Naive thymus-derived CD8-positive, alpha-beta T cell (primary cell): Measurements from ENCODE around the gene CYP4F11. TPM values are rescaled to one million over a fixed set of nuclear protein-coding genes. Genes with fewer than 3 reads are reported as not detected.
"Not testable (repeated sequence)": the region's sequence is repeated elsewhere in the genome, so short reads cannot be mapped to it uniquely, and the experiment has no call there.

ENCODE experiments used
- ATAC-seq, 2 donors: fragments of 150-1000 bp; cut with Tn5 transposase in 1 of 2; sonication (Bioruptor Pico), chemical (Tn5 transposase) in 1 of 2; 1 replicate in 1 of 2; 2 replicates in 1 of 2; pipeline ENCODE4 v1.10.0; 2021; ENCODE audit warnings: mild to moderate bottlenecking in 2 of 2, moderate library complexity in 2 of 2
- POLR2A ChIA-PET: fragments of 350-600 bp; sonication (Branson Sonifier 250); formaldehyde crosslinking; loops from one replicate; lab custom pipeline; 2021; ENCODE audit warnings: antibody characterized with exemption; lab: Charles Lee
- DNase-seq, 10 donors: peaks; one replicate each; pipeline versions ENCODE4 v3.0.0 to v3.0.0-alpha.2; 2020 to 2022
- H3K27ac Mint-ChIP-seq, 10 donors: one replicate each; pipeline ENCODE4 v1.8.0; 2020 to 2022; ENCODE audit warnings: mild to moderate bottlenecking in 10 of 10, mixed read lengths in 10 of 10, moderate library complexity in 4 of 10, inconsistent platforms in 1 of 10
- H3K27me3 Mint-ChIP-seq, 5 donors: one replicate each; pipeline ENCODE4 v1.8.0; 2021 to 2022; ENCODE audit warnings: mixed read lengths in 5 of 5
- H3K36me3 Mint-ChIP-seq, 3 donors: one replicate each; pipeline ENCODE4 v1.8.0; 2020 to 2022; ENCODE audit warnings: mixed read lengths in 3 of 3, mild to moderate bottlenecking in 2 of 3, inconsistent platforms in 1 of 3
- H3K4me1 Mint-ChIP-seq, 4 donors: one replicate each; pipeline ENCODE4 v1.8.0; 2021 to 2022; ENCODE audit warnings: mixed read lengths in 4 of 4
- H3K4me3 Mint-ChIP-seq, 10 donors: one replicate each; pipeline ENCODE4 v1.8.0; 2020 to 2022; ENCODE audit warnings: mild to moderate bottlenecking in 10 of 10, mixed read lengths in 10 of 10, moderate library complexity in 6 of 10, inconsistent platforms in 1 of 10
- H3K9me3 Mint-ChIP-seq, 9 donors: one replicate each; pipeline ENCODE4 v1.8.0; 2020 to 2022; ENCODE audit warnings: mixed read lengths in 9 of 9, mild to moderate bottlenecking in 3 of 9, inconsistent platforms in 1 of 9, moderate library complexity in 1 of 9
- polyA plus RNA-seq, 3 donors: library from polyadenylated mRNA; unstranded; fragments of 300-500 nt; fragmentation: Illumina TruSeq; gene quantifications; one replicate each; pipeline ENCODE4 v1.2.3, GENCODE V29; 2021
- total RNA-seq, 8 experiments: library from RNA in 2 of 8; stranded (reverse) in 2 of 8; gene quantifications; one replicate each; pipeline ENCODE4 v1.2.3 and lab custom pipeline; 2021 to 2026

CYP4F11 gene
- total RNA-seq: not detected
- polyA plus RNA-seq: not detected
- 0 to 0.25 (median 0) reads per million in 6 experiments for total RNA-seq (lab: John Stamatoyannopoulos, UW)

- Mint-ChIP-seq H3K36me3 (peaks cover 0 to 18% (median 4%) of the 10 kb centered on the region in 3 donors), H3K4me1 (peaks cover 0 to 3% (median under 1%) of the 10 kb centered on the region in 4 donors), H3K27me3 (peaks cover 4 to 43% (median 21%) of the 10 kb centered on the region in 5 donors), H3K4me3 (peak within 1 kb of the TSS in 2 of 10 donors; percentile 24 to 26), H3K9me3 (peaks cover 0 to 4% (median 0%) of the 10 kb centered on the region in 9 donors), H3K27ac (peak within 1 kb of the TSS in 1 of 10 donors; percentile 66)
- DNase-seq (no peak), ATAC-seq (no peak)
- POLR2A ChIA-PET: no interaction called here
Observed at GRCh38 chr19:15934332-15935078, at the start of gene CYP4F11. TSS of gene CYP4F11 (minus strand) at chr19:15934529. CDS start at chr19:15934408, 121 bp downstream.

- ATAC-seq (no peak), DNase-seq (no peak)
- H3K4me3 Mint-ChIP-seq: no peak overlapping the region
- H3K4me1 Mint-ChIP-seq: no peaks in the 10 kb centered on the region
- H3K27ac Mint-ChIP-seq: no peak overlapping the region
- H3K27me3 Mint-ChIP-seq: peaks cover 31 to 51% (median 34%) of the 10 kb centered on the region in 5 donors
- POLR2A ChIA-PET: no interaction called here
- peaks cover 0 to 38% (median 11%) of the 10 kb centered on the region in 9 donors for H3K9me3 Mint-ChIP-seq
- H3K36me3 Mint-ChIP-seq: peaks cover 0 to 12% (median 9%) of the 10 kb centered on the region in 3 donors
Observed at GRCh38 chr19:15979293-15979692, 45.0 kb upstream of the CYP4F11 start.

GRCh38 chr19:15977690-15978089 is 43.4 kb upstream of the CYP4F11 start:
- H3K27ac Mint-ChIP-seq: no peak overlapping the region
- H3K4me1 Mint-ChIP-seq: no peaks in the 10 kb centered on the region
- POLR2A ChIA-PET: no interaction called here
- peaks cover 0 to 31% (median 8%) of the 10 kb centered on the region in 9 donors for H3K9me3 Mint-ChIP-seq
- H3K27me3 Mint-ChIP-seq: peaks cover 29 to 49% (median 37%) of the 10 kb centered on the region in 5 donors
- peaks cover 0 to 6% (median 3%) of the 10 kb centered on the region in 3 donors for H3K36me3 Mint-ChIP-seq
- H3K4me3 Mint-ChIP-seq: no peak overlapping the region
- DNase-seq: no peak
- ATAC-seq: no peak

- peaks cover 0 to 5% (median 3%) of the 10 kb centered on the region in 3 donors for H3K36me3 Mint-ChIP-seq
- no peak overlapping the region for H3K27ac Mint-ChIP-seq
- no peak overlapping the region for H3K4me3 Mint-ChIP-seq
- H3K9me3 Mint-ChIP-seq: peaks cover 0 to 25% (median 6%) of the 10 kb centered on the region in 9 donors
- ATAC-seq (no peak), DNase-seq (no peak)
- H3K4me1 Mint-ChIP-seq: no peaks in the 10 kb centered on the region
- peaks cover 33 to 52% (median 42%) of the 10 kb centered on the region in 5 donors for H3K27me3 Mint-ChIP-seq
- POLR2A ChIA-PET: no interaction called here
Observed at GRCh38 chr19:15976836-15977689, 42.7 kb upstream of the CYP4F11 start.

- Mint-ChIP-seq H3K27ac (no peak overlapping the region), H3K27me3 (peaks cover 33 to 62% (median 47%) of the 10 kb centered on the region in 5 donors)
Observed at GRCh38 chr19:15974856-15975255, 40.5 kb upstream of the CYP4F11 start.

GRCh38 chr19:15972043-15972442 is 37.7 kb upstream of the CYP4F11 start:
- H3K4me3 Mint-ChIP-seq, H3K4me1 Mint-ChIP-seq, ATAC-seq, H3K36me3 Mint-ChIP-seq, POLR2A ChIA-PET, DNase-seq: not testable (repeated sequence)
- peak overlapping the region in 2 of 10 donors; percentile 20 to 38 for H3K27ac Mint-ChIP-seq
- H3K9me3 Mint-ChIP-seq: peaks cover 0 to 12% (median 0%) of the 10 kb centered on the region in 9 donors
- H3K27me3 Mint-ChIP-seq: peaks cover 22 to 45% (median 35%) of the 10 kb centered on the region in 5 donors

More at GRCh38 chr19:15974856-15975255, 40.5 kb upstream of the CYP4F11 start:
- DNase-seq (no peak), ATAC-seq (no peak)
- peaks cover 0 to 5% (median 2%) of the 10 kb centered on the region in 3 donors for H3K36me3 Mint-ChIP-seq
- no peaks in the 10 kb centered on the region for H3K4me1 Mint-ChIP-seq
- H3K9me3 Mint-ChIP-seq: peaks cover 0 to 12% (median 0%) of the 10 kb centered on the region in 9 donors
- POLR2A ChIA-PET: interaction anchor here (0.6 kb wide), 1 partner anchor 720 kb away, joined by 4 read pairs; no protein-coding TSS in a partner anchor
- H3K4me3 Mint-ChIP-seq: no peak overlapping the region

GRCh38 chr19:15971224-15971780 is 37.0 kb upstream of the CYP4F11 start:
- Mint-ChIP-seq H3K27me3 (peaks cover 24 to 43% (median 34%) of the 10 kb centered on the region in 5 donors), H3K4me1 (no peaks in the 10 kb centered on the region), H3K27ac (no peak overlapping the region), H3K36me3 (peaks cover 0 to 5% (median 2%) of the 10 kb centered on the region in 3 donors), H3K9me3 (peaks cover 0 to 12% (median 0%) of the 10 kb centered on the region in 9 donors), H3K4me3 (no peak overlapping the region)
- POLR2A ChIA-PET: interaction anchor here (0.6 kb wide), 1 partner anchor 145 kb away, joined by 4 read pairs; no protein-coding TSS in a partner anchor
- DNase-seq (no peak), ATAC-seq (no peak)

GRCh38 chr19:15964231-15964630 is 29.9 kb upstream of the CYP4F11 start:
- DNase-seq (no peak), ATAC-seq (no peak)
- H3K4me1 Mint-ChIP-seq: no peaks in the 10 kb centered on the region
- peaks cover 16 to 60% (median 29%) of the 10 kb centered on the region in 5 donors for H3K27me3 Mint-ChIP-seq
- H3K9me3 Mint-ChIP-seq: no peaks in the 10 kb centered on the region
- POLR2A ChIA-PET: no interaction called here
- H3K36me3 Mint-ChIP-seq: no peaks in the 10 kb centered on the region
- H3K4me3 Mint-ChIP-seq: no peak overlapping the region
- no peak overlapping the region for H3K27ac Mint-ChIP-seq

- Mint-ChIP-seq H3K9me3 (no peaks in the 10 kb centered on the region), H3K4me1 (no peaks in the 10 kb centered on the region), H3K4me3 (no peak overlapping the region), H3K27me3 (peaks cover 20 to 63% (median 35%) of the 10 kb centered on the region in 5 donors), H3K27ac (no peak overlapping the region), H3K36me3 (no peaks in the 10 kb centered on the region)
- DNase-seq (no peak), ATAC-seq (no peak)
- POLR2A ChIA-PET: no interaction called here
Observed at GRCh38 chr19:15962319-15962718, 28.0 kb upstream of the CYP4F11 start.

GRCh38 chr19:15954820-15955219 is 20.5 kb upstream of the CYP4F11 start:
- peaks cover 0 to 3% (median 0%) of the 10 kb centered on the region in 4 donors for H3K4me1 Mint-ChIP-seq
- H3K36me3 Mint-ChIP-seq: peaks cover 0 to under 1% (median 0%) of the 10 kb centered on the region in 3 donors
- H3K27me3 Mint-ChIP-seq: peaks cover 43 to 74% (median 57%) of the 10 kb centered on the region in 5 donors
- no peak overlapping the region for H3K27ac Mint-ChIP-seq
- H3K4me3 Mint-ChIP-seq: no peak overlapping the region
- no peak for ATAC-seq
- POLR2A ChIA-PET: no interaction called here
- H3K9me3 Mint-ChIP-seq: peaks cover 0 to 3% (median under 1%) of the 10 kb centered on the region in 9 donors
- DNase-seq: no peak

GRCh38 chr19:15948223-15949058 is 14.1 kb upstream of the CYP4F11 start, which contains the start of gene OR10H4:
TSS of gene OR10H4 (plus strand) at chr19:15949008. CDS start at chr19:15949008, 0 bp downstream.
- no peak within 1 kb of the TSS for H3K4me3 Mint-ChIP-seq
- H3K36me3 Mint-ChIP-seq: peaks cover 9 to 17% (median 11%) of the 10 kb centered on the region in 3 donors
- ATAC-seq: no peak
- H3K27ac Mint-ChIP-seq: no peak within 1 kb of the TSS
- H3K27me3 Mint-ChIP-seq: peaks cover 23 to 58% (median 44%) of the 10 kb centered on the region in 5 donors
- peaks cover 0 to 32% (median 16%) of the 10 kb centered on the region in 9 donors for H3K9me3 Mint-ChIP-seq
- DNase-seq: no peak
- POLR2A ChIA-PET: no interaction called here
- no peaks in the 10 kb centered on the region for H3K4me1 Mint-ChIP-seq
